K562 (cell line): Measurements from ENCODE around the gene B3GAT2. TPM values are rescaled to one million over a fixed set of nuclear protein-coding genes. Genes with fewer than 3 reads are reported as not detected.

ENCODE experiments used
- ATF1 ChIP-seq, 2 experiments: fragments of 450-650 bp in 1 of 2; IDR thresholded peaks; 2 replicates each; pipeline ENCODE4 v1.6.1; 2016; ENCODE audit warnings: missing compliant biosample characterization in 1 of 2, missing genetic modification characterization in 1 of 2
- CCNT2 ChIP-seq: IDR thresholded peaks from 2 replicates; pipeline ENCODE4 v1.6.1; 2011; ENCODE audit warnings: borderline replicate concordance, low read depth, mild to moderate bottlenecking, moderate library complexity, mixed read lengths, low read length; ENCODE audit not compliant: insufficient read length; ENCODE audit errors: extremely low read depth
- CTBP1 ChIP-seq: fragments of 450-650 bp; IDR thresholded peaks from 2 replicates; pipeline ENCODE4 v1.6.1; 2016; ENCODE audit warnings: borderline replicate concordance
- E2F6 ChIP-seq, 2 experiments: IDR thresholded peaks; 2 replicates each; pipeline ENCODE4 v1.6.1; 2011; ENCODE audit warnings: borderline replicate concordance in 1 of 2, control low read depth in 1 of 2, low read depth in 1 of 2, low read length in 1 of 2, mild to moderate bottlenecking in 1 of 2, mixed read lengths in 1 of 2, moderate library complexity in 1 of 2; ENCODE audit not compliant: insufficient read depth in 1 of 2, insufficient read length in 1 of 2, poor library complexity in 1 of 2, severe bottlenecking in 1 of 2; ENCODE audit errors: extremely low read depth in 1 of 2
- MGA ChIP-seq: fragments of 450-650 bp; IDR thresholded peaks from 2 replicates; pipeline ENCODE4 v1.6.1; 2016; ENCODE audit warnings: mild to moderate bottlenecking, moderate library complexity
- NRF1 ChIP-seq, 2 experiments: fragments of 450-650 bp; IDR thresholded peaks in 1 of 2; conservative IDR thresholded peaks in 1 of 2; 2 replicates each; pipeline ENCODE4 v1.6.1; 2014; ENCODE audit warnings: mild to moderate bottlenecking in 2 of 2
- SAFB2 ChIP-seq: fragments of 200-400 bp; formaldehyde crosslinking; IDR thresholded peaks from 2 replicates; pipeline ENCODE4 v1.6.1; 2018; ENCODE audit warnings: borderline replicate concordance, low read length, low read depth, moderate library complexity; ENCODE audit not compliant: severe bottlenecking
- SMC3 ChIP-seq: conservative IDR thresholded peaks from 2 replicates; pipeline ENCODE4 v1.6.1; 2011; ENCODE audit warnings: low read depth, low read length, improper control_type of control experiment; ENCODE audit not compliant: insufficient read depth
- ZBTB7A ChIP-seq: IDR thresholded peaks from 2 replicates; pipeline ENCODE4 v1.6.1; 2011; ENCODE audit warnings: low read depth, mild to moderate bottlenecking, low read length, moderate library complexity, borderline replicate concordance; ENCODE audit not compliant: control insufficient read depth
- ZBTB9 ChIP-seq: fragments of 450-650 bp; formaldehyde crosslinking; IDR thresholded peaks from 2 replicates; pipeline ENCODE4 v1.4.0; 2020; ENCODE audit warnings: mild to moderate bottlenecking, moderate library complexity
- polyA plus RNA-seq, 8 experiments: library from polyadenylated mRNA; depleted of rRNA in 4 of 8; stranded (reverse) in 5 of 8; unstranded in 3 of 8; fragments of >200 nt; fragmentation: Nextera tagmentation in 2 of 8; fragmentation: Illumina TruSeq in 1 of 8; extraction: Ambion mirVana in 2 of 8; extraction: Trizol in 1 of 8; gene quantifications; 2 replicates each; pipeline versions ENCODE4 v1.2.1 to v1.2.3, GENCODE V29; 2011 to 2014; ENCODE audit warnings: inconsistent platforms in 1 of 8, missing spikeins in 1 of 8
- total RNA-seq, 7 experiments: library from RNA; depleted of rRNA in 6 of 7; stranded (reverse); fragments of >200 nt in 6 of 7; fragmentation: Illumina TruSeq in 2 of 7; extraction: Trizol in 2 of 7; gene quantifications; 2 replicates each; pipeline versions ENCODE4 v1.2.1 to v1.2.3, GENCODE V29; 2011 to 2021; ENCODE audit warnings: low replicate concordance in 1 of 7

B3GAT2 gene
- total and polyA plus RNA-seq, 9 of the 15 experiments (the other 6 are each of a cell fraction or from before 2014, with no cell fraction given): 0.01 to 0.43 (median 0.04) TPM; not detected in 4

- TF ChIP-seq MGA: 0 out of 2 replicates have a peak, but pooled peaks have one; percentile 15
- peak; percentile 76 for TF ChIP-seq SMC3
- no peak for TF ChIP-seq ATF1 (CRISPR knock-in tag; IDR thresholded peaks at IDR 0.05)
- TF ChIP-seq ATF1 (tag; IDR thresholded peaks at IDR 0.05): 0 out of 2 replicates have a peak, but pooled peaks have one; percentile 14
- TF ChIP-seq CCNT2: peak; percentile 49
- peak; percentile 50; the same call in 1 of the 2 replicates for TF ChIP-seq CTBP1
- peak; percentile 56 to 86 for TF ChIP-seq E2F6 (IDR thresholded peaks at IDR 0.05; ENCODE audit: borderline replicate concordance in 1 of 2, extremely low read depth in 1 of 2, insufficient read depth in 1 of 2, insufficient read length in 1 of 2, low read depth in 1 of 2, low read length in 1 of 2, poor library complexity in 1 of 2, severe bottlenecking in 1 of 2)
- no peak for TF ChIP-seq SAFB2
- peak in 1 of 2 experiments; percentile 33; a peak in 2 of 4 replicates for TF ChIP-seq NRF1 (conservative IDR thresholded peaks at IDR 0.05 in 1 of 2, IDR thresholded peaks at IDR 0.05 in 1 of 2)
- 0 out of 2 replicates have a peak, but pooled peaks have one; percentile 20 for TF ChIP-seq ZBTB7A
- no peak for TF ChIP-seq ZBTB9 (CRISPR knock-in tag)
Measured at GRCh38 chr6:70955441-70956190, 1.2 kb downstream of the B3GAT2 start (continued).
